HEK293 (cell line): Measurements from ENCODE around the gene SPEM1.

Source experiments
- CTCF ChIA-PET: fragments of 350-600 bp; formaldehyde crosslinking; extraction: SDS; loops from one replicate; lab custom pipeline; 2021; ENCODE audit warnings: antibody characterized with exemption; lab: Yijun Ruan, JAX
- POLR2A ChIA-PET: fragments of 300-600 bp; formaldehyde crosslinking; extraction: SDS; loops from one replicate; lab custom pipeline; 2020; ENCODE audit warnings: antibody characterized with exemption, inconsistent platforms; lab: Yijun Ruan, JAX
- H3K27ac ChIP-seq: fragments of 200-500 bp; sonication (Bioruptor generic); 2 replicates; pipeline ENCODE4 v1.5.1; 2014; ENCODE audit warnings: low read depth, low read length, control low read depth, inconsistent platforms; ENCODE audit errors: extremely low read depth
- H3K36me3 ChIP-seq, 2 experiments: fragments of 200-500 bp in 1 of 2; sonication (Bioruptor generic) in 1 of 2; 1 replicate in 1 of 2; 2 replicates in 1 of 2; pipeline ENCODE4 v1.5.1; 2014 to 2017; ENCODE audit warnings: inconsistent platforms in 2 of 2, low read length in 2 of 2; ENCODE audit not compliant: control insufficient read depth in 2 of 2, insufficient read depth in 1 of 2
- H3K4me1 ChIP-seq: fragments of 200-500 bp; sonication (Bioruptor generic); 2 replicates; pipeline ENCODE4 v1.5.1; 2014; ENCODE audit warnings: mild to moderate bottlenecking, low read length, inconsistent platforms; ENCODE audit not compliant: control insufficient read depth, insufficient read depth
- H3K4me3 ChIP-seq: 2 replicates; pipeline ENCODE4 v1.5.1; 2011; ENCODE audit warnings: low read depth, mild to moderate bottlenecking, control low read depth, low read length, moderate library complexity
- H3K9me3 ChIP-seq: fragments of 200-500 bp; sonication (Bioruptor generic); 2 replicates; pipeline ENCODE4 v1.5.1; 2014; ENCODE audit warnings: low read depth, low read length, inconsistent platforms; ENCODE audit not compliant: control insufficient read depth, insufficient read depth
- BCL11A ChIP-seq: fragments of 450-650 bp; formaldehyde crosslinking; IDR thresholded peaks from 2 replicates; pipeline ENCODE4 v1.5.1; 2016; ENCODE audit warnings: low read depth, missing biosample characterization, missing genetic modification characterization
- SALL2 ChIP-seq: fragments of 450-650 bp; formaldehyde crosslinking; IDR thresholded peaks from 2 replicates; pipeline ENCODE4 v1.5.0; 2017; ENCODE audit warnings: missing biosample characterization, mild to moderate bottlenecking, missing genetic modification characterization, borderline replicate concordance
- YY1 ChIP-seq: fragments of 450-650 bp; formaldehyde crosslinking; IDR thresholded peaks from 2 replicates; pipeline ENCODE4 v1.5.1; 2018; ENCODE audit warnings: missing biosample characterization, missing genetic modification characterization
- YY2 ChIP-seq: fragments of 450-650 bp; formaldehyde crosslinking; IDR thresholded peaks from 2 replicates; pipeline ENCODE4 v1.5.1; 2016; ENCODE audit warnings: missing biosample characterization, missing genetic modification characterization
- ZEB2 ChIP-seq: fragments of 450-650 bp; formaldehyde crosslinking; IDR thresholded peaks from 2 replicates; pipeline ENCODE4 v1.5.1; 2016; ENCODE audit warnings: missing biosample characterization, missing genetic modification characterization
- ZNF112 ChIP-seq: fragments of 450-650 bp; formaldehyde crosslinking; IDR thresholded peaks from 2 replicates; pipeline ENCODE4 v1.5.0; 2017; ENCODE audit warnings: missing biosample characterization, missing genetic modification characterization
- ZNF114 ChIP-seq: fragments of 450-650 bp; formaldehyde crosslinking; IDR thresholded peaks from 2 replicates; pipeline ENCODE4 v1.5.0; 2017; ENCODE audit warnings: missing biosample characterization, missing genetic modification characterization
- ZNF157 ChIP-seq: fragments of 450-650 bp; formaldehyde crosslinking; IDR thresholded peaks from 2 replicates; pipeline ENCODE4 v1.5.1; 2016; ENCODE audit warnings: missing biosample characterization, missing genetic modification characterization
- ZNF174 ChIP-seq: fragments of 450-650 bp; formaldehyde crosslinking; IDR thresholded peaks from 2 replicates; pipeline ENCODE4 v1.5.0; 2017; ENCODE audit warnings: missing biosample characterization, mild to moderate bottlenecking, missing genetic modification characterization
- ZNF24 ChIP-seq: fragments of 450-650 bp; formaldehyde crosslinking; IDR thresholded peaks from 2 replicates; pipeline ENCODE4 v1.5.1; 2016; ENCODE audit warnings: missing biosample characterization, missing genetic modification characterization
- ZNF302 ChIP-seq: fragments of 450-650 bp; formaldehyde crosslinking; IDR thresholded peaks from 2 replicates; pipeline ENCODE4 v1.5.1; 2016; ENCODE audit warnings: missing biosample characterization, missing genetic modification characterization, low read depth
- ZNF311 ChIP-seq: fragments of 450-650 bp; formaldehyde crosslinking; IDR thresholded peaks from 2 replicates; pipeline ENCODE4 v1.5.1; 2017; ENCODE audit warnings: missing biosample characterization, missing genetic modification characterization, borderline replicate concordance
- ZNF394 ChIP-seq: fragments of 450-650 bp; formaldehyde crosslinking; IDR thresholded peaks from 2 replicates; pipeline ENCODE4 v1.5.1; 2016; ENCODE audit warnings: missing biosample characterization, missing genetic modification characterization, mild to moderate bottlenecking, moderate library complexity, borderline replicate concordance
- ZNF521 ChIP-seq: fragments of 450-650 bp; formaldehyde crosslinking; IDR thresholded peaks from 2 replicates; pipeline ENCODE4 v1.5.1; 2017; ENCODE audit warnings: missing biosample characterization, mild to moderate bottlenecking, missing genetic modification characterization
- ZNF530 ChIP-seq: fragments of 450-650 bp; formaldehyde crosslinking; IDR thresholded peaks from 2 replicates; pipeline ENCODE4 v1.5.1; 2016; ENCODE audit warnings: low read depth, missing biosample characterization, missing genetic modification characterization
- ZNF544 ChIP-seq: fragments of 450-650 bp; formaldehyde crosslinking; IDR thresholded peaks from 2 replicates; pipeline ENCODE4 v1.5.0; 2017; ENCODE audit warnings: missing biosample characterization, missing genetic modification characterization
- ZNF561 ChIP-seq: fragments of 450-650 bp; IDR thresholded peaks from 2 replicates; pipeline ENCODE4 v1.5.1; 2018; ENCODE audit warnings: missing biosample characterization, missing genetic modification characterization, borderline replicate concordance
- ZNF707 ChIP-seq: fragments of 450-650 bp; formaldehyde crosslinking; IDR thresholded peaks from 2 replicates; pipeline ENCODE4 v1.5.1; 2016; ENCODE audit warnings: missing biosample characterization, missing genetic modification characterization
- ZNF792 ChIP-seq: fragments of 450-650 bp; formaldehyde crosslinking; IDR thresholded peaks from 2 replicates; pipeline ENCODE4 v1.5.1; 2016; ENCODE audit warnings: missing biosample characterization, missing genetic modification characterization
- ZSCAN30 ChIP-seq: fragments of 450-650 bp; IDR thresholded peaks from 2 replicates; pipeline ENCODE4 v1.5.1; 2018; ENCODE audit warnings: missing biosample characterization, mild to moderate bottlenecking, missing genetic modification characterization, moderate library complexity
- TF ChIP-seq, protein P1 (sequence below): fragments of 450-650 bp; formaldehyde crosslinking; conservative IDR thresholded peaks from 2 replicates; pipeline ENCODE4 v1.5.1; 2016; ENCODE audit warnings: low read depth, missing biosample characterization, missing genetic modification characterization

Gene SPEM1

GRCh38 chr17:7383742-7384488, 36.2 kb upstream of the SPEM1 start:
- POLR2A ChIA-PET: interaction anchor here (1.1 to 1.3 kb wide), 2 partner anchors 14 to 20 kb away, joined by 3 read pairs; partner anchors contain the start of gene TMEM256
- CTCF ChIA-PET: no interaction called here
- H3K36me3 ChIP-seq: peaks cover 0 to 3% of the 10 kb centered on the region in 2 experiments; a peak in 2 of 3 replicates
- no peaks in the 10 kb centered on the region for H3K9me3 ChIP-seq
- no peaks in the 10 kb centered on the region for H3K4me1 ChIP-seq
- H3K27ac ChIP-seq: no peak overlapping the region
- H3K4me3 ChIP-seq: no peak overlapping the region
- TF ChIP-seq ZSCAN30 (tag by site-specific recombination) (no peak), ZNF302 (no peak), YY2 (tag by site-specific recombination) (no peak), BCL11A (no peak), SALL2 (tag by site-specific recombination) (no peak), ZNF24 (no peak), ZNF792 (tag by site-specific recombination) (no peak), ZNF530 (tag by site-specific recombination) (no peak), ZNF707 (no peak), ZNF112 (tag by site-specific recombination) (no peak), ZNF521 (no peak)

DNA sequence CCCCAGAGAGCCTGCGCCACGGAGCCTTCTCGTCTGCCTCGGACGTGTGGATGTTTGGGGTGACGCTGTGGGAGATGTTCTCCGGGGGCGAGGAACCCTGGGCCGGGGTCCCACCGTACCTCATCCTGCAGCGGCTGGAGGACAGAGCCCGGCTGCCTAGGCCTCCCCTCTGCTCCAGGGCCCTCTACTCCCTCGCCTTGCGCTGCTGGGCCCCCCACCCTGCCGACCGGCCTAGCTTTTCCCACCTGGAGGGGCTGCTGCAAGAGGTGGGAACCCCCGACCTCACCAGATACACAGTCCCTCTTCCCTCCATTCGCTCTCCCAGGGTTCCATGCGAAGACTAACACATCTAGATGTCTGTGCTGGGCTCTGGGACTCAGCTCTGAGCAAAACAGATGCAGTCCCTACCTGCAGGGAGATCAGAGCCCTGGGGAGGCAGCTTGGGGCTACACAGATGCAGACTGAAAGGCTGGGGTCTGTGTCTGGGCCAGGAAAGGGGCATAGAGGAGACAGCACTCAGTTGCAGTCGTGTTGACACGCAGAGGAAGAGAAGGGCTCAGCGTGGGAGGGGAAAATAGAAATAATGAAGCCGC, 35.5 kb upstream of the SPEM1 start:
- Histone ChIP-seq H3K4me3 (no peak overlapping the region), H3K36me3 (peaks cover 0 to 9% of the 10 kb centered on the region in 2 experiments; a peak in 2 of 3 replicates), H3K27ac (no peak overlapping the region), H3K9me3 (no peaks in the 10 kb centered on the region), H3K4me1 (no peaks in the 10 kb centered on the region)
- CTCF ChIA-PET: no interaction called here
- TF ChIP-seq, protein P1, sequence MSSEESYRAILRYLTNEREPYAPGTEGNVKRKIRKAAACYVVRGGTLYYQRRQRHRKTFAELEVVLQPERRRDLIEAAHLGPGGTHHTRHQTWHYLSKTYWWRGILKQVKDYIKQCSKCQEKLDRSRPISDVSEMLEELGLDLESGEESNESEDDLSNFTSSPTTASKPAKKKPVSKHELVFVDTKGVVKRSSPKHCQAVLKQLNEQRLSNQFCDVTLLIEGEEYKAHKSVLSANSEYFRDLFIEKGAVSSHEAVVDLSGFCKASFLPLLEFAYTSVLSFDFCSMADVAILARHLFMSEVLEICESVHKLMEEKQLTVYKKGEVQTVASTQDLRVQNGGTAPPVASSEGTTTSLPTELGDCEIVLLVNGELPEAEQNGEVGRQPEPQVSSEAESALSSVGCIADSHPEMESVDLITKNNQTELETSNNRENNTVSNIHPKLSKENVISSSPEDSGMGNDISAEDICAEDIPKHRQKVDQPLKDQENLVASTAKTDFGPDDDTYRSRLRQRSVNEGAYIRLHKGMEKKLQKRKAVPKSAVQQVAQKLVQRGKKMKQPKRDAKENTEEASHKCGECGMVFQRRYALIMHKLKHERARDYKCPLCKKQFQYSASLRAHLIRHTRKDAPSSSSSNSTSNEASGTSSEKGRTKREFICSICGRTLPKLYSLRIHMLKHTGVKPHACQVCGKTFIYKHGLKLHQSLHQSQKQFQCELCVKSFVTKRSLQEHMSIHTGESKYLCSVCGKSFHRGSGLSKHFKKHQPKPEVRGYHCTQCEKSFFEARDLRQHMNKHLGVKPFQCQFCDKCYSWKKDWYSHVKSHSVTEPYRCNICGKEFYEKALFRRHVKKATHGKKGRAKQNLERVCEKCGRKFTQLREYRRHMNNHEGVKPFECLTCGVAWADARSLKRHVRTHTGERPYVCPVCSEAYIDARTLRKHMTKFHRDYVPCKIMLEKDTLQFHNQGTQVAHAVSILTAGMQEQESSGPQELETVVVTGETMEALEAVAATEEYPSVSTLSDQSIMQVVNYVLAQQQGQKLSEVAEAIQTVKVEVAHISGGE (tag by site-specific recombination): no peak
- TF ChIP-seq ZEB2 (no peak), ZNF544 (tag by site-specific recombination) (no peak), ZNF174 (tag by site-specific recombination) (no peak), YY1 (tag by site-specific recombination) (no peak), ZNF112 (tag by site-specific recombination) (no peak), ZNF394 (tag by site-specific recombination) (no peak), ZNF521 (no peak), ZNF114 (tag by site-specific recombination) (no peak), ZNF157 (tag by site-specific recombination) (no peak), ZNF561 (tag by site-specific recombination) (no peak), ZNF311 (tag by site-specific recombination) (no peak)
- POLR2A ChIA-PET: interaction anchor here (0.7 to 1.3 kb wide), 3 partner anchors 19 to 173 kb away, joined by 3 to 4 read pairs (median 4); partner anchors contain the start of gene TMEM256
